SK-N-SH treated with all-trans-retinoic acid at 6 μM for 48 hours (cell line): Measurements from ENCODE around the gene ZBED5.
"Not testable (repeated sequence)": the region's sequence is repeated elsewhere in the genome, so short reads cannot be mapped to it uniquely, and the experiment has no call there.

ENCODE experiments used
- ATAC-seq: fragments of 200-7000 bp; cut with Tn5 transposase; 3 replicates; pipeline ENCODE4 v1.9.1; 2020; ENCODE audit warnings: mild to moderate bottlenecking, moderate library complexity
- ARNTL ChIP-seq: fragments of 450-650 bp; formaldehyde crosslinking; IDR thresholded peaks from 2 replicates; pipeline ENCODE4 v1.5.0; 2020; ENCODE audit warnings: low read depth, mild to moderate bottlenecking, moderate library complexity, borderline replicate concordance
- CREB5 ChIP-seq: fragments of 250-450 bp; sonication (Bioruptor Pico); IDR thresholded peaks from 2 replicates; pipeline ENCODE4 v1.5.1; 2020; ENCODE audit warnings: low read depth, mild to moderate bottlenecking, moderate library complexity
- CSDC2 ChIP-seq: fragments of 250-450 bp; sonication (Bioruptor Pico); IDR thresholded peaks from 2 replicates; pipeline ENCODE4 v1.5.0; 2020; ENCODE audit warnings: mild to moderate bottlenecking, moderate library complexity
- GLIS3 ChIP-seq: fragments of 250-450 bp; sonication (Bioruptor Pico); IDR thresholded peaks from 2 replicates; pipeline ENCODE4 v1.5.0; 2020; ENCODE audit warnings: mild to moderate bottlenecking, moderate library complexity
- OSR1 ChIP-seq: fragments of 250-450 bp; sonication (Bioruptor Pico); IDR thresholded peaks from 2 replicates; pipeline ENCODE4 v1.8.0; 2022; ENCODE audit warnings: moderate library complexity, mild to moderate bottlenecking, inconsistent platforms
- PATZ1 ChIP-seq: fragments of 250-450 bp; sonication (Bioruptor Pico); IDR thresholded peaks from 2 replicates; pipeline ENCODE4 v1.8.0; 2020; ENCODE audit warnings: mild to moderate bottlenecking, moderate library complexity, borderline replicate concordance
- TCF4 ChIP-seq: fragments of 250-450 bp; sonication (Bioruptor Pico); IDR thresholded peaks from 2 replicates; pipeline ENCODE4 v1.8.0; 2021; ENCODE audit warnings: mild to moderate bottlenecking, moderate library complexity, borderline replicate concordance
- TOX ChIP-seq: fragments of 250-450 bp; sonication (Bioruptor Pico); IDR thresholded peaks from 2 replicates; pipeline ENCODE4 v1.8.0; 2021; ENCODE audit warnings: mild to moderate bottlenecking, moderate library complexity, borderline replicate concordance
- TSHZ2 ChIP-seq: fragments of 250-450 bp; sonication (Bioruptor Pico); IDR thresholded peaks from 2 replicates; pipeline ENCODE4 v1.5.0; 2020; ENCODE audit warnings: mild to moderate bottlenecking, moderate library complexity
- ZC3H10 ChIP-seq: fragments of 250-450 bp; sonication (Bioruptor Pico); IDR thresholded peaks from 2 replicates; pipeline ENCODE4 v1.5.1; 2021; ENCODE audit warnings: mild to moderate bottlenecking, moderate library complexity
- ZNF565 ChIP-seq: fragments of 450-650 bp; formaldehyde crosslinking; conservative IDR thresholded peaks from 2 replicates; pipeline ENCODE4 v1.5.0; 2020; ENCODE audit warnings: low read depth, mild to moderate bottlenecking, moderate library complexity
- ZNF8 ChIP-seq: fragments of 450-650 bp; formaldehyde crosslinking; IDR thresholded peaks from 2 replicates; pipeline ENCODE4 v1.5.0; 2020; ENCODE audit warnings: mild to moderate bottlenecking, moderate library complexity

The ZBED5 gene

GRCh38 chr11:10885703-10886363 is 28.0 kb upstream of the ZBED5 start (continued):
- TF ChIP-seq TOX (CRISPR knock-in tag) (no peak; the same call in 1 of the 2 replicates), CREB5 (CRISPR knock-in tag) (peak; percentile 55; the same call in 1 of the 2 replicates), TSHZ2 (CRISPR knock-in tag) (no peak; the same call in 1 of the 2 replicates), TCF4 (peak; percentile 92), OSR1 (CRISPR knock-in tag) (no peak)

- ATAC-seq: not testable (repeated sequence)
Observed at GRCh38 chr11:10884292-10884691, 26.4 kb upstream of the ZBED5 start.

- TF ChIP-seq ZNF565 (CRISPR knock-in tag): no peak
- TF ChIP-seq PATZ1 (CRISPR knock-in tag): no peak
- no peak for TF ChIP-seq OSR1 (CRISPR knock-in tag)
- ATAC-seq: no peak
Observed at GRCh38 chr11:10881892-10882291, 24.0 kb upstream of the ZBED5 start.

GRCh38 chr11:10878408-10879214 is 20.8 kb upstream of the ZBED5 start:
- TF ChIP-seq TCF4: no peak
- no peak for TF ChIP-seq ZNF8
- TF ChIP-seq GLIS3: no peak
- no peak for TF ChIP-seq PATZ1 (CRISPR knock-in tag)
- TF ChIP-seq TSHZ2 (CRISPR knock-in tag): no peak
- TF ChIP-seq TOX (CRISPR knock-in tag): no peak
- no peak for TF ChIP-seq CSDC2 (CRISPR knock-in tag)
- no peak for TF ChIP-seq ZC3H10 (CRISPR knock-in tag)
- TF ChIP-seq ARNTL (CRISPR knock-in tag): no peak
- TF ChIP-seq ZNF565 (CRISPR knock-in tag): no peak
- peak; percentile 79 for ATAC-seq
